NCI-H1694 (cell line): ENCODE results near the gene PNPLA7.
"Not testable (repeated sequence)": the region's sequence is repeated elsewhere in the genome, so short reads cannot be mapped to it uniquely, and the experiment has no call there.

Experiments used
- DNase-seq: peaks from one replicate; lab custom pipeline; 2025; lab: John Stamatoyannopoulos, UW

The PNPLA7 gene

DNA sequence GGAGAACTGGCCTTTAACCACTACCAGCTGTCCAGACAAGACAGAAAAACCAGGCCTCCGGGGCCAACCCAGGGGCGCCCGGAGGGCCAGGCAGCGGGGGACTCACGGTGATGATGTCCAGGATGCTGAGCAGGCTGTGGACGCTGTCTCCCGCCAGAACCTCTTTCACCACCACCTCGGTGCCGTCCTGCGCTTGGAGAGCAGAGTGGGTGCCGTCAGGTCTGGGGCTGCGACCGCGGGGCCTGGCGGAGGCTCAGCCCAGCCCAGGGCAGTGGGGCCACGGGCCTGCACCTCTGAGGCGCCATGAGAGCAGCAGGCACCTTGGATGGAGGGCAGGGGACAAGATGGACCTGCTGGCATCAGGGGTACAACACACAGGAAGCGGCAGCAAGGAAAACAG, 9.7 kb downstream of the PNPLA7 start:
- no peak for DNase-seq

DNA sequence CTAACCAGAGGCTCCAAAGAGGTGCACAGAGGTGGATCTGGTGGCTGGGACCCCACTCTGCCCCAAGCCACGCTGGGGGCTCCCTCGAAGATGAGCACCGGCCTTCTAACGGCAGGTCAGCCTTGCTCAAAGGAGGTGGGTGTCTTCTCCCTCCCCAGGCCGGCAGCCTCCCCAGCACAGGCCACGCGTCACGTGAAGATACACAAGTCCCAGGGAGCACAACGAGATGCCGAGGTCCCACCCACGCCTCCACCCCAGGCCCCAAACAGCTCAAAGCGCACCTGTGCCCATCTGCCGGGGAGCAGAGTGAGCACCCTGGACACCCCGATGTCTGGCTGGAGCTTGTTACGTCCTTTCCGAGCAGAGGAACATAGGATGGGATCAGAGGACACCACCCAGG, 12.1 kb downstream of the PNPLA7 start:
- DNase-seq = no peak

DNA sequence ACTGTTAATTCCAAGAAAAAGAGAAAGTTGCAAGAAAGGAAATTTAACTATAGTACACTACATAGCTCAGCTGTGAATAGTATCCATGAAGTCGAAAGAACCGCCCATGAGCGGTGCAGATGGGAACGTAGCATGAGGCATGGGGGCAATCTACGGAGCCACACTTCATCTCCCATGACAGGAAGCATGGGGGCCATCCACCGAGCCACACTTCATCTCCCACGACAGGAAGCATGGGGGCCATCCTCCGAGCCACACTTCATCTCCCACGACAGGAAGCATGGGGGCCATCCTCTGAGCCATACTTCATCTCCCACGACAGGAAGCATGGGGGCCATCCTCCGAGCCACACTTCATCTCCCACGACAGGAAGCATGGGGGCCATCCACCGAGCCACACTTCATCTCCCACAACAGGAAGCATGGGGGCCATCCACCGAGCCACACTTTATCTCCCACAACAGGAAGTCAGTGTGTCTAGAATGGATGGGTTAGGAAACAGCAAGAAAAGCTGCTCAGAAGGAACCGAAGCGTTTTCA, 13.5 kb downstream of the PNPLA7 start:
- not testable (repeated sequence) for DNase-seq

DNA sequence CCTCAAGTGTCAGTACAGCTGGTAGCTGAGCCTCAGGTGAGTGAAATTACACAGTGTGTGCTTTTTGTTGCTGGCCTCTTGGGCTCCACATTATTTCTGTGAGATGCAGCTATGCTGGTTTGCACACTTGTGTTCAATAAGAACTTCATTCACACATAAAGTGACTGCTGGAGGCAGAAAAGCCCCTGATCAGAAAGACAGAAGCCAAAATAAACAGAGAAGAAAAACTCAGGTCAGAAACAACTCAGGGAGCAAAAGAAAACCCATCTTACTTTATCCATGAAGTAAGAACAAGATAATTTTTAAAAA, 15.1 kb downstream of the PNPLA7 start:
- no peak for DNase-seq

DNA sequence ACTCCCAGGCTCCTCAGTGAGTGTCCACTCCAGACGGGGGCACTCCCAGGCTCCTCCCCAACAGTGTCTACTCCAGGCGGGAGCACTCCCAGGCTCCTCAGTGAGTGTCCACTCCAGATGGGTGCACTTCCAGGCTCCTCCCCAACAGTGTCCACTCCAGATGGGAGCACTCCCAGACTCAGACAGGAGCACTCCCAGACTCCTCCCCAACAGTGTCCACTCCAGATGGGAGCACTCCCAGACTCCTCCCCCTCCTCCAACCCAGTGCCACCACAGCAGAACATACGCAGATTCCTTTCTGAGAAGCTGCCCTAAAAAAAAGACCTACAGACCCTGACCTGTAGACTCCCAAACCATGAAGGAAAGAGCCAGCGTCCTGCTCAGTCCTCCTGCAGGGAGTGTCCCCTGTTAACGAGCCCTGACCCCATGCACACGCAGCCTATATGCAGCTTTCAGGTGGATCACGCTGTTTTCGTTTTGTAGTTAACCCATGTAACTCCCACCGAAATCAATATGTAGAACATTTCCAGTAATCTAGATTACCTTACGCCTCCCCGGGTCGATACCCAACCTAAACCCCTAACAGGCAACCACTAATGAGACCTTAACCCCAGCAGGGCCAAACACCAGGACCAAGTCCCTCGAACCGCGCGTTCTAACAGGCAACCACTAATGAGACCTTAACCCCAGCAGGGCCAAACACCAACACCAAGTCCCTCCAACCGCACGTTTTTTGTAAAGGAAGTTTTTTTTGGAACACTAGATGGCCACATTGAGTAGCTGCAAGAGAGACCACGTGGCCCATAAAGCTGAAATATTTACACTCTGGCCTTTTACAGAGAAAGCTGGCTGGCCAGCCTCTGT, 15.7 kb downstream of the PNPLA7 start:
- DNase-seq = no peak

DNA sequence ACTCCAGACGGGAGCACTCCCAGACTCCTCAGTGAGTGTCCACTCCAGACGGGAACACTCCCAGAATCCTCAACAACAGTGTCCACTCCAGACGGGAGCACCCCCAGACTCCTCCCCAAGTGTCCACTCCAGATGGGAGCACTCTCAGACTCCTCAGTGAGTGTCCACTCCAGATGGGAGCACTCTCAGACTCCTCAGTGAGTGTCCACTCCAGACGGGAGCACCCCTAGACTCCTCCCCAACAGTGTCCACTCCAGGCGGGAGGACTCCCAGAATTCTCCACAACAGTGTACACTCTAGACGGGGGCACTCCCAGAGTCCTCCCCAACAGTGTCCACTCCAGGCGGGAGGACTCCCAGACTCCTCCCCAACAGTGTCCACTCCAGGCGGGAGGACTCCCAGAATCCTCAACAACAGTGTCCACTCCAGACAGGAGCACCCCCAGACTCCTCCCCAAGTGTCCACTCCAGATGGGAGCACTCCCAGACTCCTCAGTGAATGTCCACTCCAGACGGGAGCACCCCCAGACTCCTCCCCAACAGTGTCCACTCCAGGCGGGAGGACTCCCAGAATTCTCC, 17.2 kb downstream of the PNPLA7 start:
- not testable (repeated sequence) for DNase-seq

DNA sequence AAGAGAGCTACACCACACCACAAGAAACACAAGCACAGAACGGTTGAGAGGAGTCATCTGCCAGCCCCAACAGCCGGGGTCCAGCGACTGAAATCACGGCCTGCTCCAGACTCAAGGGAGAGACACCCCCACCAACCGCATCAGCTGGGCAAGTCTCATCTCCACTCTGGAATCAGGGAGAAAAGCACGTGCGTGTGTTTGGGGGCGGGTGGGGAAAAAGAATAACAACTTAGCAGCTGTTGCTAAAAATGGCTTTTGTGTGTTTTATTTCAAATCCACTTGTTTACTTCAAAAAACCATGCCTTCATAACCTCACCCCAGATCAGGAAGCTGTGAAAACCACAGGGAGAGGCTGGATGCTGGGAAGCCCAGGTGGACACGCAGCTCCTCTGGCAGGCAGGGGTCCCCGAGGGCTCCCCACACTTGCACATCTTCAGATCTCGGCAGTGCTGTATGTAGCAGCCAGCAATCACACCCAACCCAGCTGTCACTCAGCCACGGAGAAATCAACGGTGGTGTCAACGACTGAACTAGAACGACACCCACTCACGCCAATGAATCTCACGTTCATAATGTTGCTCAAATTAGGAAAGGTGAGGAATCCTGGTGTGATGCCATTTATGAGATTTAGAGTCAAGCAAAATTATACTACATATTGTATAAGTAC, 19.0 kb downstream of the PNPLA7 start:
- DNase-seq = no peak

DNA sequence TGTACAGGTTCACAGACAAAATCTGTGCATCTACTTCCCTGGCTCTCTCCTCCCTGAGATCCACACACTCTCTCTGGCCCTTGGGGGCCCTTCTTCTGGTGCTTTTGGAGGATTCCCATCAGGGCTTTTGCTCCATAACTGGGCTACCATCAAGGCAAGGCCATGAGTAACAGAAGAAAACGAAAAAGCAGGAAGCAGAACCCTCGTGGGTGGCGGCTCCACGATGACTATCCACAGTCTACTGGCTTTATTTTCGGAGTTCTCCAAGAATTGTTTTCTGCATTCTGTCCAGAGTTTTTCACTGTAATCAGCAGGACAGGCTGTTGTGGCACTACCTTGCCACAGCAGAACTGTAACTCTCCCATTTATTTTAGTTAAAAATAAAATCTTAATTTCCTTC, 19.9 kb downstream of the PNPLA7 start:
- DNase-seq = no peak

DNA sequence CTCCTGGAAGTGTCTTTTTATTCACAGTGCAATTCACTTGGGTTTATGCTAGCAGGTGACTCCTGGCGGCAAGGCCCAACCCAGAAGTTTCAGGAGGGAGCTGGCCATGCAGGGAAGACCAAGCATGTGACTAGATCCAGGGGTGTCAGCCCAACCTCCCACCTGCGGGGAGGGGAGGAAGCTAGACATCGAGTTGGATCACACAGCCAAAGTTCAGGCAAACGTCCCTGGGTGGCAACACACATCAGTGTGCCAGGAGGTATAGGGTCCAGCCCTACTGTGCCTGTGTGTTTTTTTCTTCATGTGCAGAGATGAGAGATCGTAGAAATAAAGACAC, 25.3 kb downstream of the PNPLA7 start:
- DNase-seq = no peak

DNA sequence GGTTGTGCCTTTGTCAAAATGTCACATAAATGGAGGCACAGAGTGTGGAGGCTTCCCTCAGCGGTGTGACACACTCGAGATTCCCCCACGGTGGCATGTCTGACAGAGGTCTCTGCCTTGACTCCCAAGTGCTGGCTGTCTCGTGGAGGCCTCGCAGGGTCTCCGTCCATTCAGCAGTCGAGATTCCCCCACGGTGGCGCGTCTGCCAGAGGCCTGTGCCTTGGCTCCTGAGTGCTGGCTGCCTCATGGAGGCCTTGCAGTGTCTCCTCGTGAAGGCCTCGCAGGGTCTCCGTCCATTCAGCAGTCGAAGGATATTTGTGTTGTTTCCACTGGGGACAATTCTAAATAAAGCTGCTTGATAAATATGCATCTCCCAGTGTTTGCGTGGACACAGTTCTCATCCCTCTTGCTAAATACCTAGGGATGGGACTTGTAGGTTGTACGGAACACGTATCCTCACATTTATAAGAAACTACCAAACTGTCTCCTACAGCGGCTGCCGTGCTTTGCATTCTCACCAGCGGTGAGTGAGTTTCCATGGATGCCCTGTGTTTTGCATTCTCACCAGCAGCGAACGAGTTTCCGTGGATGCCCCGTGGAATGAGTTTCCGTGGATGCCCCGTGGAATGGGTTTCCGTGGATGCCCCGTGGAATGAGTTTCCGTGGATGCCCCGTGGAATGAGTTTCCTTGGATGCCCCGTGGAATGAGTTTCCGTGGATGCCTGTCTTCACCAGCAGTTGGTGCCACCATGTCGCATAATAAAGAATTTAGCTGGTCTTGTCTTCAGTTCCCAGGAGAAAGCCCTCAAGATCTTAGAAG, 25.8 kb downstream of the PNPLA7 start:
- no peak for DNase-seq

DNA sequence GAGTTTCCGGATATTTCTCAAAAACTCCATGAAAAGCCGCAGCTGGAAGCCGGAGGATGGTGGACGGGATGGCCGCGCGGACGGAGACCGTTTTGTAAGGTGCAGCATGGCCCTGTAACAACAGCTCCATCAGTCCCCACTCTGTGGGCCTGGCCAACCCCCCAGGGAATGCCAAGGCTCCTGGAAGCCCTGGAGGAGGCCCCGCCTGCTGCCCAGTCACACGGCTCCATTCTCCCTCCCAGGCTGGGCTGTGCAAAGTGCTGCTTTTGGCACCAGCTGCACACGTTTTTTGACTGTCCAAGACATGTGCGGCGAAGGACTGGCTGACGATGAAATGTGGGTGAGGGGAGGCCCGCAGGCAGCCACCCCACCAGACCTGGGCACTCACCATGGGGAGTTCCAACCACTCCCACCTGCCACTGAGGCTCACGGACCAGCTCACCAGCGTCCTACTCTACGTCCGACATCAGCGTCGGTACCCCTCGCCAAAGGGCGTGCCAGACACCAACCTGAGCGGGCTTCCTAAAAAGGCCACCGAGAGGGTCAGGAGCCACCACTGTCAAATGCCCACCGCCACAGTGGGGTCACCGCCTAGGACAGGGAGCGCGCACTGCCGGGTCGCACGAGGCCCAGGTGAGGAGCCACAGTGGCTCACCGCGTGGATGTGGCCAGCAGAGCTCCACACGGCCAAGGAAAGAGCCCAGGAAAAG, 27.3 kb downstream of the PNPLA7 start:
- DNase-seq = no peak

DNA sequence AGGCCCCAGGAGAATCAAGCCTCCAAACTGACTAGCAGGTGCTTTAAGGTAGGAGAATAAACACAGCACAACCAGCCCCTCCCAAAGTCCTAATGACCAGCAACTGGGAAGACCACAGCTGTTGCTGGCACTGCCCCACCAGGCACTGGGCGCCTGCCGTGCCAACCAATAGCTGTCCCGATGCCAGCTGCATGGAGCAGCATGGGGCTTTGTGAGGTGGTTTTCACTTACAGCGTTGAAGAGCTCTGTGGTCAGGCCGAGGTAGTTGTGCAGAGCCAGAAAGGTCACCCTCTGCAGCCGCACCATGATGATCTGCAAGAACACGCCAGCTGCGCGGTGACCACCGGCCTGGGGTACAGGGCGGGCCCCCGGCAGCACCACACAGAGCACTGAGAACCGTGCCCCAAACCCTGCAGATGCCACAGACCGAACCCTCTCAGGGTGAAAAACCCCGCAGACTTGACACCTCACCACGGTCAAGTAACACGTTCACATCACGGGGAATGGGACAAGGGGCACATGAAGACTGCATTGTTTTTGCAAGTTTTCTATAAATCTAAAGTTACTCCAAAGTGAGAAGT, 28.7 kb downstream of the PNPLA7 start:
- no peak for DNase-seq

DNA sequence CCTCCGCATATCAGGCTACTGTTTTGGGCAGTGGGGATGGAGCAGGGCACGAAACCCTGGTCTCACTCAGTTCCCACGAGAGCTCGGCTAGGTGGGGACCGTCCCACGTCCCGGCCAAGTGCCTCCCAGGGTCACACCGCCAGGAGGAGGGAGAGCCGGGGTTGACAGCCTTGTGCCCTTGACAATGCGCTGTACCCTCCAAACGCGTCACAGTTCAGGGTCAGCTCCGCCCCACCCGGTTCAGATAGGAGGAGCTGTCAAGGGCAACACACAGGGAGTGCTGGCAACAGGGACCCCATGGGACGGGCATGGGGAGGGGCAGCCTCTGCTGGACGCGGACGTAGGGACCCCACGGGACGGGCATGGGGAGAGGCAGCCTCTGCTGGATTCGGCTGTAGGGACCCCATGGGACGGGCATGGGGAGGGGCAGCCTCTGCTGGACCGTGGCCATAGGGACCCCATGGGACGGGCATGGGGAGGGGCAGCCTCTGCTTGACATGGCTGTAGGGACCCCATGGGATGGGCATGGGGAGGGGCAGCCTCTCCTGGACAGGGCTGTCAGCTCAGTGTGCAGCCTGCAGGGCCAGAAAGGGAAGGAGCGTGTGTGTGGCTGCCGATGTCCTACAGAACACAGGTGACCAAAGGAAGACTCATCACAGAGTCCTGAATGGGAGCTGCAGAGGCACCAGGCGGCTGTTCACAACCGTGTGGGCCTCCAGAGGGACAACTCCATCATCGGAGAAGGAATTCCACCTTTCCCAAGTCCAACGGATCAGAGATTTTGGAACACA, 29.4 kb downstream of the PNPLA7 start:
- DNase-seq = no peak

DNA sequence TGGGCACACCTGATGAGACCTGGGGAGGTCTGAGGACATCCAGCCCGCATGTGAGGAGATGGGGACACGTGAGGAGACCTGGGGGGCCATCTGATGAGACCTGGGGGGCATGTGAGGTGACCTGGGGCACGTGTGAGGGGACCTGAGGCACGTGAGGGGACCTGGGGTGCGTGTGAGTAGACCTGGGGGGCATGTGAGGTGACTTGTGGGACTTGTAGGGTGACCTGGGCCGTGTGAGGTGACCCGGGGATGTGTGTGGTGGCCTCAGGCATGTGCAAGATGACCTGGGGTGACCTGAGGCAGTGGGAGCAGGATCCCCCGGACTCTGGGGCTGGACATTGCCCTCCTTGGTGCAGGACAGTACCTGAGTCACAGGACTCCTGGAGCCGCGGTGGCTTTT, 30.6 kb downstream of the PNPLA7 start:
- no peak for DNase-seq

DNA sequence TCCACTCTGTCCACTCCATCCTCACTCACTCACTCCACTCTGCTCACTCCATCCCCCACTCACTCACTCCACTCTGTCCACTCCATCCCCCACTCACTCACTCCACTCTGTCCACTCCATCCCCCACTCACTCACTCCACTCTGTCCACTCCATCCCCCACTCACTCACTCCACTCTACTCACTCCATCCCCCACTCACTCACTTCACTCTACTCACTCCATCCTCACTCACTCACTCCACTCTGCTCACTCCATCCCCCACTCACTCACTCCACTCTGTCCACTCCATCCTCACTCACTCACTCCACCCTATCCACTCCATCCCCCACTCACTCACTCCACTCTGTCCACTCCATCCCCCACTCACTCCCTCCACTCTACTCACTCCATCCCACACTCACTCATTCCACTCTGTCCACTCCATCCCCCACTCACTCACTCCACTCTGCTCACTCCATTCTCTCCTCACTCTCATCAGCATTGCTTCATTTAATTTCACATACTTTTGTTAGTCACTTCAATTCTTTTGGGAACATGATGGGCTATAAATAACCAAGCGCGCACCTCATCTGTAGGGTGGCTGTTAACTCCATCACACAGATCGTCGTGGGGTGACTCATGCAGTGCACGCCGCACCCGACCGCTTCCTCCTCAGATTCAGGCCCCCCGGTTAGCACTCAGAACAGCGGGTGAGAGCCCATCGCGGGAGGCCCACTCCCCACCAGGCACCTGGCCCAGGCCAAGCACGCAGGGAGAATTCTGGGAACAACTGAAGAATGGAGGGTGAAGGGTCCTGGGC, 31.3 kb downstream of the PNPLA7 start:
- DNase-seq = not testable (repeated sequence)

DNA sequence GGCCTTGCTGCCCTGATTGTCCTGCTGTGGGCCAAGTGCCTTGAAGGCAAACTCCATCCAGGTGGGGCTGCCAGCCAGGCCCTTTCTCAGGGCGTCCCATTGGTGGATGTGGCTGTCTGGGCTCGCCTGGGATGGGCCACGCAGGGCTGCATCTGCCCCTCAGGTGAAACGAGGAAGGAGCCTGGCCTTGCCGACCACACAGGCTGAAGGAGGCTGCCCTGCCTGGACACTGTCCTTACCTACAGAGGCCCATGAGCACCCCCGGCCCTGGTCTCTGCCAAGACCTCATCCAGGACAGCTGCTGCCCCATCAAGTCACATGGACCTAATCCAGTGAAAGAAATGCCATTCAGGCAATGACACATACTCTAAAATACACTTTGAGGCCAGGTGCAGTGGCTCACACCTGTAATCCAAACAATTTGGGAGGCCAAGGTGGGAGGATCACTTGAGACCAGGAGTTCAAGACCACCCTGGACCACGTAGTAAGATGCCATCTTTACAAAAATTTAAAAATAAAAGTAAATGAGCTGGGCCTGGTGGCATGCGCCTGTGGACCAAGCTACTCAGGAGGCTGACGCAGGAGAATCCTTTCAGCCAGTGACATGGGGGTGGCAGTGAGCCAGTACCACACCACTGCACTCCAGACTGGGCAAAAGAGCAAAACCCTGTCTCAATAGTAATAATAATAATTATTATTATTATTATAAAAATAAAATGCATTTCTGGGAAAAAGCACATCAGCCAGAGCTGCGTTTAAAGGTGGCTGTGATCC, 33.9 kb downstream of the PNPLA7 start:
- DNase-seq = no peak

DNA sequence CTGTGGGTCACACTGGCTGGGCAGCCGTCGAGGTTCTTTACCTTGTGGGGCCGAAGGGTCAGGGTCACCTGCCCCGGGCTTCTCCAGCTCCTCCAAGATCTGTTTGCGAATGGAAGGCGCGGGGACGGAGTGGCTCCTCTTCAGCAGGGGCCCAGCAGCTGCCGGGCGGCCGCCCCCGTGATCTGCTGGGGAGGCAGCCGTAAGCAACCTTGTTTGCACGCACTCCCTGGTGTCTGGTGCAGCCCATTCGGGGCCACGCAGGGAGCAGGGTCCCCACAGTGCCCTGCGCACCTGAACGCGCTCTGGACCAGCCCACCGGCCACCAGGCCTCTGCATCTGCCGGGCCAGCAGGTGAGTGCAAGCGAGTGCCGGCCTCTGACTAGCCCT, 34.9 kb downstream of the PNPLA7 start:
- no peak for DNase-seq

DNA sequence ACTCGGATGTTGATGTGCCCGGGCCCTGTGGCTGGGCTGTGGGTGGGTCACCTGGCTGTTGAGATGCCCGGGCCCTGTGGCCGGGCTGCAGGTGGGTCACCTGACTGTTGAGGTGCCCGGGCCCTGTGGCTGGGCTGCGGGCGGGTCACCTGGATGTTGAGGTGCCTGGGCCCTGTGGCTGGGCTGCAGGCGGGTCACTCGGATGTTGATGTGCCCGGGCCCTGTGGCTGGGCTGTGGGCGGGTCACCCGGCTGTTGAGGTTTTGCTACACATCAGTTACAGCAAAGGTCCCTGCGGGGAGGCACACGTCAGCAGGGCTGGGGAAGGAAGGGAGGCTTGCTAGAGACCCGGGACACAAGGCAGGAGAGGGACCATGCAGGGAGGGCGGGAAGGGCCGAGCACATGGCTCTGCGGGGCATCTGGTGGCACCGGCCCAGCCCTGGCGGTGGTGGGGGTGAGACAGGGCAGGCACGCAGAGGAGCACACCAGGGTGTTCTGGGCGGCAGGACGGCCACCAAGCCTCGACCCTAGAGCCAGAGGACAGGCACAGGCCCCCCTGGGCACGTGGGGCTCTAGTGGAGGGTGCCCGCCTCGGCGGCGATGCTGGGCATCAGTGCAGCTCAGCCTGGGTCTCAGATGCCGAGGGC, 35.4 kb downstream of the PNPLA7 start:
- no peak for DNase-seq
